ENCODE results near the gene GSG1L. TPM values are rescaled to one million over a fixed set of nuclear protein-coding genes. Genes with fewer than 3 reads are reported as not detected.
A peak's percentile ranks its signal among the peaks of the same experiment; 100 is the strongest.
"Not testable (repeated sequence)": the region's sequence is repeated elsewhere in the genome, so short reads cannot be mapped to it uniquely, and the experiment has no call there.

GSG1L gene
- total RNA-seq, 1 donor from 2014 or later = not detected

DNA sequence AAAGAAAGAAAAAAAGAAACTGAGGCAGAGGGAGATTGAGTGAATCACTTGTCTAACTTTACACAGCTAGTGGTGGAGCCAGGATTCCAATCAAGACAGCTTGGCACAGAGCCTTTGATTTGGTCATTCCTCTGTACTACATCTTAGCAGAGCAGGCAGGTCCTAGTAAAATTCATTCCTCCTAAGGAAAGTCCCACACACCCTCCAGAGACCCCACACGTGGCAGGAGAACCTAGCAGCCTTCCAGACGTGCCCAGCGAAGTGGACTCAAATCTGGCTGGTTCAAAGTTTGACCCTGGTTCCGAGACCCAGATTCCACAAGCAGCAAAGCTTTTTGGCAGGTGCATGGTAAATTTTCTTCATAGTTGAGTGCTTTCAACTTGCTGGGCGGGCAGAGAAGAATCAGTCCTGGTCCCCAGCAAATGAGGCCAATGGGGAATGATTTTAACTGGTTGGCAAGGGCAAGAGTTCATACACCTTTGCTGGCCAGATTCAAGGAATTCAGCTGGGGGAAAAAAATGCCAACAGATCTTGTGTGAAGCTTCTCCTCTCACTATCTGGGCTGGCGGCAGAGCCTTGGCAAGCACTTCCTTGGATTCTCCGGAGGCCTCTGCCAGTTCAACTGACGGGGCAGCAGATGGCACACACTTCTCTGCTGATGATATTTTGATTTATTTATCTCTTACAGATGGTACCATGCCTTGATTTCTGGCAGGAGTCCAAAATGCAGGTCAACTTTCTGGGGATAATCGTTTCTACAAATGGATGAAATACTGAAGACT, 82.4 kb downstream of the GSG1L start:
- DNase-seq (ENCODE audit: low read depth) = no peak

DNA sequence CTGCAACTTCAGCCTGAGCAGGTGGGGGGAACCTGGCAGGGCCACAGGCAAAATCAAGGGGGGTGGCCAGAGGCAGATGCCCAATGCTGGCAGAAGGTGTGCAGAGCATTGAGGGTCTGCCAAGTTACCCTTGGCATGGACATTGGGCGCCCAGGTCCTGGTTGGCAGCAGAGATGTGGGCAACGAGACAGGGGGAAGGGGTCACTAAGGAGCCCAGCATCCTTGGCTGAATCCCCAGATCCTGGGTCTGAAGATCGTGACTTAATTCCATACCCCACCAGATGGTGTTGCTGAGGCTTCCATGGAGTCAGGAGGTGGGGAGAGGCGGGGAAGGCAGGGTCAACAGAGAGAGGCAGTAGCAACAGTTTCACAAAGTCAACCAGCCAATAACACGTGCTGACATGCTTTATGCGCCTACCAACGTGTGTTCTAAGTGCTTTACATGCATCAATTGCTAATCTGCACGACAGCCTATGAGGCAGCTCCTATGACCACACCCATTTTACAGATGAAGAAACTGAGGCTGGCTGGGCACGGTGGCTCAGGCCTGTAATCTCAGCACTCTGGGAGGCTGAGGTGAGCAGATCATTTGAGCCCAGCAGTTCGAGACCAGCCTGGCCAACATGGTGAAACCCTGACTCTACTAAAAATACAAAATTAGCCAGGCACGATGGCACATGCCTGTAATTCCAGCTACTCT, 83.3 kb downstream of the GSG1L start:
- no peak for DNase-seq (ENCODE audit: low read depth)

DNA sequence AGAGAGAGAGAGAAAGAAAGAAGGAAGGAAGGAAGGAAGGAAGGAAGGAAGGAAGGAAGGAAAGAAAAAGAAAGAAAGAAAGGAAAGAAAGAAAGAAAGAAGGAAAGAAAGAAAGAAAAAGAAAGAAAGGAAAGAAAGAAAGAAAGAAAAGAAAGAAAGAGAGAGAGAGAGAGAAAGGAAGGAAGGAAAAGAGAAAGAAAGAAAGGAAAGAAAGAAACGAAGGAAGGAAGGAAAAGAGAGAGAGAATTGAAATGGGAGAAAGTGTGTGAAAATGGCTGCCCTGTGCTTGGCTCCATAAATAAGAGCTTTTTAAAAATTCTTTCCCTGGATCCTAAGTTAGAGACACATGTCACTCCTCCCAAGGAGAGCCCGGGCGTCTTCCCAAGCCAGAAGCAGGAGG, 83.8 kb downstream of the GSG1L start:
- not testable (repeated sequence) for DNase-seq (ENCODE audit: low read depth)

DNA sequence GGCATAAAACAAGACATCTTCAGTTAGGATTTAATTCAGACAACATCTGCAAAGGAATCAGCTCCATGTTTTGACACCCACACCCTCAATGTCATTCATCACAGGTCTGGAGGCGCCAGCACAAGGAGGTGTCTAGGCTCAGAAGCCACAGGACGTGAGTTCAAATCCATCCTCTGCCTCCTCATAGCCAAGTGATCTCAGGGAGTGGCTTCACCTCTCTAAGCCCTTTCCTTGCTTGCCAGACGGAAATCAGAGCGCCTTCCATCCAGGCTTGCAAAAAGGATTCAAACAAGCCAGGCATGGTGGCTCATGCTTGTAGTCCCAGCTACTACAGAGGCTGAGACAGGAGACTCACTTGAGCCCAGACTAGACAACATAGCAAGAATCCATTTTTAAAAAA, 84.6 kb downstream of the GSG1L start:
- DNase-seq (ENCODE audit: low read depth) = no peak

DNA sequence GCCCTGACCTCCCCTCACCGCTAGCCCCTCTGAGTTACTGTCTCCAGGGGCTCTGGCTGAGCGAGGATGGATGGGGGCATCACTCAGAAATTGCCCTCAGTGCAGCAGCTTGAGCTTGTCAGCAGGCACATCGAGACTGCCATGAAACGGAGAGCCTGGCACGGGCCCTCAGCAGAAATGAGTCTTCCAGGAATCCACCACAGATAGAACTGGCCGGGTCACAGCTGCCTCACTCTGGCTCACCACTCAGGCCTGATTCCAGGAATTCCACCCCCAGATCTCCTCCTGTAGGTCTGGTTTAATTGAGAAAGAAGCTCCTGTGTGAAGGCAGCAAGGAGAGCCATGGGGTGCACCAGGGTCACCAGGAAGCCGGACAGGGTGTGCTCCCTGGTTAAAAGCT, 85.5 kb downstream of the GSG1L start:
- no peak for DNase-seq (ENCODE audit: low read depth)

DNA sequence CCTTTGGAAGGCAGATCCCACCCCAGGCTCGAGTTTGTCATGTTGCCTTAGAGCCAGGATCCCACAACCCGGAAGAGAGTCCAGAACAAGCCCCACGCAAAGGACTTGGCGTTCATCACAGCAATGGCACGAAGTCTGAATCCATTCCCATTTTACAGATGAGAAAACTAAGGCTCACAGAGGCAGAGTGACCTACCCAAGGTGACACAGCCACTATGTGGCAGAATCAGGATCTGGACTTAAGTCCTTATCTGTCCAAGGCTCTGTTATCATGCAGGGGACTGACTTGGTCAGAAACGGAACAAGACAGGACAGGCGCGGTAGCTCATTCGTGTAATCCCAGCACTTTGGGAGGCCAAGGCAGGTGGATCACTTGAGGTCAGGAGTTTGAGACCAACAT, 86.5 kb downstream of the GSG1L start:
- DNase-seq (ENCODE audit: low read depth) = no peak

DNA sequence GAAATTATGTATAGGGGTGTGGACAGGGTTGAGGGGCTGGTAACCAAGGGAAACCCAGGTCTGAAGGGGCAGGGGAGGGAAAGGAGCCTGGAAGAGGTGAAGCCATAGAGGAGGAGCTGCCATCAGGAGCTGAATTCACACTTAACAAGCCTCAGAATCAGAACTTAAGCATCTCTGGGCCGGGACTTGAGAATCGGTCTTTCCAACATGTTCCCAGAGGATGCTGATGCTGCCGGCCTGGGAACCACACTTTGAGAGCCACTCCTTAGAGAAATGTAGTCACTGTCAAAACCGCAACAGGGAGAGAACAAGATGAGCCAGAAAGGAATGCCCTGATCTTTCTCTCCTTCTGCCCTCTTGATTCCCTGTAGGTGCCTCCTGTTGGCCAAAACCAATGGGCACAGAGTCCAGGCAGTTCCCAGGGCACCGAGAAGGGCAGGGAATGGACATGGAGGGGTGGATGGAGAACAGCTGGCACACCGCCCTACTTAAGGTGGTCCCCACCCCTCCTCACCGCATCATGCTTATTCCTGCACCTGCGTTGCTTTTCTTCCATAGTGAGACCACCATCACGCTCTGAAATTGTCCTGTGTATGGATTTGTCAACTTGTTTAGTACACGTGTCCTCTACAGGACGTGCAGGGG, 88.5 kb downstream of the GSG1L start:
- no peak for DNase-seq (ENCODE audit: low read depth)

DNA sequence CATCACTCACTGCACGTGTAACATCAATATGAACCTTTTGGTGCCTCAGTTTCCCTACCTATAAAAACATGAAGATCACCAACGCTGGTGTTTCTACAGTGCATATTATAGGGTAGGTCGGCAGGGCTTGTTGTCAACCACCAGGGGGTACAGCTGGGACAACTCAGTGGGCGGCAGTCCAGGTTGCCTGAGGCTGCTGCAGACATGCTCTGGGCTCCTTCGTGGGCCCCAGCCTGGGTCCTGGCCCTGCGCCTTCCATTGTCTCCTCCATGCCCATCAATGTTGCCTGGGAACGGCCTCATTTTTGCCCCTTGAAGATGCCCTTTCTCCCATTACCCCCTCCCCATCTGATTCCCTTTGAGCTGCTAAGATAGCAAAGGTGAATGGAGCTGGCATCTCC, 89.8 kb downstream of the GSG1L start:
- no peak for DNase-seq (ENCODE audit: low read depth)

DNA sequence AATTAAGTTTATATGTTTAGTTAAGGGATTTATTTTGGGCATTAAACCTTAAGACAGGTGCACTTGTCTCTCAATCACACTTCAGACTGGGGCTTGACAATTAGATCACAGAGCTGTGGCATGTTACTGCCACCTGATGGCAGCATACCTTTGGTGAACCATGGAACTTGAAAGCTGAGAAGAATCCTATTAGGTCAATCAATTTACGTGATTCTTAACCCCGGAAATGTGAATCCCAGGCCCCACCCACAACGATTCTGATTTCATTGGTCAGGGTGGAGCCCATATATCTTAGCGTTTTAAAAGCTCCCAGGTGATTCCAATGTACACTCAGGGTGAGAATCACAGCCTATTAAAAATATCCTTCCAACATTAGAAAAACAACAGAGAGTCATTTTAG, 91.0 kb downstream of the GSG1L start:
- peak; percentile 49 for DNase-seq (ENCODE audit: low read depth)

DNA sequence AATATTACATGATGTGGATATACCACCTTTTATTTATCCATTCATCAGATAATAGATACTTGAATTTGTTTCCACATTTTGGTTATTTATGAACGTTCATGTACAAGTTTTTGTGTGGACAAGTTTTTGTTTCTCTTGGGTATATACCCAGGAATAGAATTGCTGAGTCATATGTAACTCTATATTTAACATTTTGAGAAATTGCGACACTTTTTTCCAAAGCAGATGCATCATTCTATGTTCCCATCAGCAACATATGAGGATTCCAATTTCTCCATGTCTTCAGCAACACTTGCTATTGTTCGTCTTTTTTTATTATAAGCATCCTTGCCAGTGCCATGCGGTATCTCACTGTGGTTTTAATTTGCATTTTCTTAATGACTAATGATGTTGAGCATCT, 93.9 kb downstream of the GSG1L start:
- DNase-seq (ENCODE audit: low read depth) = no peak

DNA sequence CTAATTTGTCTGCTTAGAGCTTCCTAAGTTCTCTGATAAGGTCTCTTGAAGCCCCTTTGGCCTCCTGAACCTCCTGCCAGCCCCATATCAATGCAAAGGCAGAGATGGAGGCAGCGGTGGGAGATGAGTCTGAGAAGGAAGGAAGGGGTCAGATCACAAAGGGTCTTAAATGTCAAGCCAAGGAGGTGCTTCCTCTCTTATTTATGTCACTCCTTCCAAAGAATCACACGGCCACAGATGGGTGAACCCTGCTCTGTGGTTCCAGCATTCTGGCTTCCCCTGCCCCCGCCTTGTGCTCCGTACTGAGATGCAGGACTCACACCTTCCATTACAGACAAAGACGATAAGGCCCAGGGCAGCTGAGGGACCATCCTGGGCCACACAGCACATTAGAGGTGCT, 96.3 kb downstream of the GSG1L start:
- DNase-seq (ENCODE audit: low read depth) = no peak

DNA sequence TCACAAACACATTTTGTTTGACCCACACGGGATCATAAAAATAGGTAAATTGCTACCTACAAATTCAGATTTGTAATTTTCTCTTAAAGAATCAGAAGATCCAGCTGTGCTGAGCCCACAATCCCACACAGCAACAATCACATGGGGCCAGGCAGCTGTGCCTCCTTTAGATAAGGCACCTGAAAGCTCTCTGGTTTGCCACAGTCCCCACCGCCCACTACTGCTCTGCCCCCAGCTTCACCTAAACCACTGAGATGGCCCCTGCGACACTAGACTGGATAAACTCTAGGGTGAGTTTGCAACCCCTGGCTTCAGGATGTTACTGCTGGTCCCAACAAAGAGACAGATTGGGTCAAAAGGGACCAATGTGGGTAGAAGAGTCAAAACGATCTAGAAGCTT, 96.8 kb downstream of the GSG1L start:
- no peak for DNase-seq (ENCODE audit: low read depth)

DNA sequence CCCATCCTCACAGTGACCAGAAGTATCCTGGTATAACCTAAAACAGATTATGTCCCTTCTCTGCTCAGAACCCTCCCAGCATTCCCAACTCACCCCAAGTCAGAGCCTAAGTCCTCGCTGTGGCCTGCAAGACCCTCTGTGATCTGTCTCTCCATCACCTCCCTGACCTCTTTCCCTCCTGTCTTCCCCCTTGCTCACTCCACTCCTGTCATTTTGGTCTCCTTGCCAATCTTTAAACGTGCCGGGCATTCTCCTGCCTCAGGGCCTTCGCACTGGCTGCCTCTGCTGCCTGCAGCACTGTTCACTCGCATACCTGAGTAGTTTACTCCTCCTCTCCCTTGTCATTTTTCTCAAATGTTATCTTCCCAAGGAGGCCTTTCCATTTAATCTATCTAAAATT, 97.7 kb downstream of the GSG1L start:
- DNase-seq (ENCODE audit: low read depth) = no peak

DNA sequence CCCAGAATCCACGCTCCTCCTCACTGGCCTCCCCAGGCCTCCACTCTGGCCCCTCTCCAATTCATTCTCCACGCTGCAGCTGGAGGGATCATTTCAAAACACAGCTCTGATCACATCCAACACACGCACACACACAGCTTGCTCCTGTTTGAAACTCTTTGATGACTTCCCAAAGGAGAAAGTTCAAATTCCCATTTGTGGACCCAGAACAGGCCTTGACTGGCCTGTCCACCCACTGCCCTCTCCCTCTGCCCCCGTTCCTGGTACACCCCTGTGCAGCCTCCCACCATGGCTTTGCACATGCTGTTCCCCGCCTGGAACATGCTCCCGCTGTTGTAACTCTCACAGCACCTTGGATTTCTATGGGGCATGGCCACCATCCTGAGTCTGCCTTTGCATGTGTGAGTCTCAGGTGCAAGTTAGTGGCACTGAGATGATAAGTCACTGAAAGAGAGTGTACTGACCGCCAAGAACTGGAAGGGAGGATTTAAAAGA, 100.0 kb downstream of the GSG1L start:
- no peak for DNase-seq (ENCODE audit: low read depth)

DNA sequence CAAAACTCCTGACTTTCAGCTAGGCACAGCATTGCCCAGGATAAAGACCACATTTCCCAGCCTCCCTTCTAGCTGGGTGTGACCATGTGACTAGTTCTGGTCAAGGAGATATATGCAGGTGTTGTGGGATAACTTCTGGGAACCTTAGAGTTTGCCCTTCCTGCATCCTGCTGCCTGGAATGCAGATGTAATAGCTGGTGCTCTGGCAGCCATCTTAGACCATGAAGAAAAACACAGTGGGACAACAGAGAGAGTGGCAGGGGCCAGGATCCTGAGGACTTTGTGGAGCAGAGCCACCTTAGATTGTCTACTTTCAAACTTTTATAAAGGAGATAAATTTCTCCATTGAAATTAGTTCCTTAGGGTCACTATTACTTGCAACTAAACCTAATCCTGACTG, 101.3 kb downstream of the GSG1L start:
- DNase-seq (ENCODE audit: low read depth) = no peak

DNA sequence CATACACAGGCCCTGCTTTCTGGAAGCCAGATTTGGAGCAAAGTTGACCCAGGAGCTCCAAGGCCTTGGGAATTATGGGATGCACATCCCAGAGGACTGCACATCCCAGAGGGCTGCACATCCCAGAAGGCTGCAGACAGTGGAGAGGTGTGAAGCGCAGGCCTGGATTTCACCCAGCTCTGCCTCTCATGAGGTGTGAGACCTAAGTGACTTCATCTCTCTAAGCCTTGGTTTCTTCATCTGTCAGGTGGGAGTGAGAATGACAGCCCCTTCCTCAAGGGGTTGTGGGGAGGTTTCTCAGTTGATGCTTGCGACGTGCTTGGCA, 102.3 kb downstream of the GSG1L start:
- DNase-seq (ENCODE audit: low read depth) = no peak

DNA sequence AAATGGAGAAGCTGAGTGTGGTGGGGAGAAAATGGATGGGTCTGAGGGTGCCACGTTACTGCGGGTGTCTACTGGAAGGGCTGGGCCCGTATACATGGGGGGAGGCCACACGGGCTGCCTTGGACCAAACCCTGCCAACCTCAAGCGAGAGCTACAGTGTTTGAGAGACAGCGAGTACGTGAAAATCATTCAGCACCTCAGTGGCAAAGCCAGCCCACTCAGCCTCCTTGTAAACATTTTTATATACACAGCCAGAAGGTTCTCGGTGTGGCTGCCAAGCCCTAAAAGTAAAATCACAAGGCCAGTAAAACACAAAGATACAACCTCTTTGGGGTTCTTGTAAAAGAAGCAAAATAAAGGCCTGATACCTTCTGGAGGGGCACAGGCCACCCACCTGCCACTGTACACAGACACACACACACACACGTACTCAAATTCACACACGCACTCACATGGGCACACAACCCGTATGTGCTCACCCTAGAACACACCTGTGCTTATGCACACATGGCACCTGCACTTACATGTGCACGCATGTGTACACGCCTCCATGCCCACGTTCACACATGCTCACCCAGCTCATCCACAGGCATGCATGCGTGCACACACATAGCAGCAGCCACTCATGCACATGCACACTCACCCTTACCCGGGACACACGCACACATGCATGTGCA, 102.8 kb downstream of the GSG1L start:
- DNase-seq (ENCODE audit: low read depth) = no peak

DNA sequence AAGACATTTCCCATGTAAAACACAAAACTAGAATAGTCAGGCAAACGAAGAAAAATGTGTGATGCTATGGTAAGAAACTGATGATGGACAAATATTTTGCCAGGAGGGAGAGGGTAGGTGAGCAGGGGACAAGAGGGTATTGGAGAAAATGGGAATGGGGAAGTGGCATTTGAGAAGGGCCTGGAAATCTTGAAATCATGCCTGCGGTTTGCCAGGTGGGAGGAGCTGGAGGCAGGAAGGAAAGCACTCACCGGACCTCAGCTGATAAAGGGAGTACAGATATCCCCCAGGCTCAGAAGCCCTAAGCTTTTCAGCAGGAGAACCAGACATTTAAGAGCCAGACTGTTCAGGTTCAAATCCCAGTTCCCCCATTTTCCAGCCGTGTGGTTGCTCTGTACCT, 103.6 kb downstream of the GSG1L start:
- DNase-seq (ENCODE audit: low read depth) = no peak

DNA sequence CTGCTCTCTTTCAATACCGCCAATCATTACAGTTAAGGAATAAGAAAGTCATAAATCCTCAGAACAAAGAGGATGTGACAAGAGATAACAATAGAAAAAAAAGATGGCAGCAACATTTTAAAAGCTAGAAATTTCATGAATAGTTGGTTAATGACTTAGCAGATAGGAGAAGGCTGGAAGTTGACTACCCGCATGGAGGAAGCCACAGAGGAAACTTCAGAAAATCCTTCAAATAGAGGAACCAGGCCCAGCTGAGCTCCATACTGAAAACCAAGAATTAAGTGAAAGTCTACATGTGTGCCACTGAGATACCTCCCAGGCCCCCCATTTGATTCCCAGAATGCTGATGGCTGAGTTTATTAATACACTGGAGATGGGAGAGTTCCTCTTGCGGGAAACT, 109.3 kb downstream of the GSG1L start:
- DNase-seq (ENCODE audit: low read depth) = no peak

DNA sequence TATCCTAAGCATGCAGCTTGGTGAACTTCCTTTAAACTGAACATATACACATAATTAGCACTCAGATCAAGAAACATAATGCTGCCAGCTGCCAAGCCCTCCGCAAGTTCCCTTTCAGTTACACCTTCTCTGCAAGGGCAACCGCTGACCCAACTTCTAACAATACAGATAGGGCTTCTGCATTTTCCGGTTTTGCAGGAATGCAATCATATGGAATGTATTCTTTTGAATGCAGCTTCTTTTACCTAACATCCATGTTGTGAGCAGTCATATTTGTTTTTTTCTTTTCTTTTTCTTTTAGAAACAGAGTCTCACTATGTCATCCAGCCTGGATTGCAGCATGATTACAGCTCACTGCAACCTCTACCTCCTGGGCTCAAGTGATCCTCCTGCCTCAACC, 110.7 kb downstream of the GSG1L start:
- DNase-seq (ENCODE audit: low read depth) = no peak

DNA sequence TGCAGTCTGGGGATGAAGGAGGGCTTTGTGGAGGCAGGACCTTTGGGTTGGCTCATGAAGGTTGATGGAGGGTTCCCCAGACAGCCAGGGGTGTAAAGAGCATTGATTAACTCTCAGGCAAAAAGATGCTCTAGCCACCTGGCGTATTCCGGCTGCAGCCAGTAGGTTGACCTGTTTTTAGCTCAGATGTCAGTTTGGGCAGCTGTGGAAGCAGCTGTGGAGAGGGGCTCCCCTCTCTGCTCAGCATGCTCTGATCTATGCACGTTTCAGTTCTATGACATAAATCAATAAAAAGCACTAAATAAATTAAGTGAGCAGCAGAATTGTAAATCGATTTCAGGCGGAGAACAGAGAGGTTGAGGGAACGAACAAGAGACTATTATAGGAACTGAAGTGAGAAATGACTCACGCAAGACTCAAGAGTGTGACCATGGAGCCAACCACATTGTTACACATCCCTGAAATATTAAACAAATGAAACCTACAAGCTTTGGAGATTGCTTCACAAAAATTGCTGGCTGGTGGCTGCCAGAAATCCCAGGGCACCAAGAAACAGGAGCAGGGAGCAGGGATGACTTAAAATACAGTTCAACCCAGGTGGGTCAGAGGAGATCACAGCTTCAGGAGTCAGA, 111.9 kb downstream of the GSG1L start:
- no peak for DNase-seq (ENCODE audit: low read depth)

All from renal cortical epithelial cell (primary cell).